GM12878 (cell line): ENCODE data around the gene NCKIPSD. TPM values are rescaled to one million over a fixed set of nuclear protein-coding genes. Genes with fewer than 3 reads are reported as not detected.

Experiments
- ATAC-seq: fragments of 200-7000 bp; cut with Tn5 transposase; 3 replicates; pipeline ENCODE4 v1.9.1; 2020; ENCODE audit warnings: mild to moderate bottlenecking, moderate library complexity
- BruUV-seq: library from RNA; stranded (reverse); fragments of 400-500 nt; replicated peaks from 2 replicates; lab custom pipeline; 2021; lab: Mats Ljungman, UMichigan
- CTCF ChIA-PET: fragments of 300-600 bp; sonication (Branson Sonifier 250); formaldehyde crosslinking; extraction: SDS; loops from one replicate; lab custom pipeline; 2021; ENCODE audit warnings: inconsistent platforms; lab: Yijun Ruan, JAX
- POLR2A ChIA-PET: fragments of 350-600 bp; formaldehyde crosslinking; extraction: SDS; loops from one replicate; lab custom pipeline; 2021; ENCODE audit warnings: inconsistent platforms; lab: Charles Lee
- RAD21 ChIA-PET: fragments of 300-600 bp; sonication (Branson Sonifier 250); formaldehyde crosslinking; loops from one replicate; lab custom pipeline; 2023; ENCODE audit warnings: antibody characterized with exemption; ENCODE audit not compliant: unreplicated experiment; lab: Charles Lee
- SMC1A ChIA-PET: fragments of 300-600 bp; sonication (Branson Sonifier 250); formaldehyde crosslinking; loops from one replicate; lab custom pipeline; 2023; ENCODE audit not compliant: unreplicated experiment, uncharacterized antibody; lab: Charles Lee
- DNase-seq: peaks from one replicate; pipeline ENCODE4 v3.0.0-alpha.2; 2011; ENCODE audit warnings: low read depth, low spot score
- FAIRE-seq: peaks from 3 replicates; lab custom pipeline; 2011; peaks lifted over from hg19 to GRCh38; lab: Jason Lieb, UNC
- H2AFZ ChIP-seq: 2 replicates; pipeline ENCODE4 v1.6.0; 2011; ENCODE audit warnings: low read depth, low read length, control low read depth; ENCODE audit not compliant: control insufficient read depth
- H3K27ac ChIP-seq: 2 replicates; pipeline ENCODE4 v1.5.1; 2011; ENCODE audit warnings: control low read depth; ENCODE audit not compliant: control insufficient read depth, insufficient read depth
- H3K27me3 ChIP-seq, 2 experiments: replicated peaks in 1 of 2; 2 replicates each; pipeline versions ENCODE4 v1.6.0 to v1.6.1; 2011; ENCODE audit warnings: low read length in 1 of 2; ENCODE audit not compliant: control insufficient read depth in 2 of 2, insufficient read depth in 2 of 2
- H3K36me3 ChIP-seq, 2 experiments: 2 replicates each; pipeline ENCODE4 v1.5.1; 2011; ENCODE audit warnings: low read length in 1 of 2; ENCODE audit not compliant: control insufficient read depth in 2 of 2, insufficient read depth in 2 of 2
- H3K4me1 ChIP-seq: 2 replicates; pipeline ENCODE4 v1.6.1; 2011; ENCODE audit warnings: mild to moderate bottlenecking, low read length, moderate library complexity, mixed read lengths; ENCODE audit not compliant: control insufficient read depth, insufficient read depth
- H3K4me2 ChIP-seq: 2 replicates; pipeline ENCODE4 v1.6.0; 2011; ENCODE audit warnings: control low read depth; ENCODE audit not compliant: control insufficient read depth, insufficient read depth
- H3K4me3 ChIP-seq: fragments of 200-600 bp; sonication (generic); 2 replicates; pipeline ENCODE4 v1.5.1; 2016
- H3K79me2 ChIP-seq: 2 replicates; pipeline ENCODE4 v1.6.0; 2011; ENCODE audit warnings: low read length; ENCODE audit not compliant: control insufficient read depth, insufficient read depth
- H3K9ac ChIP-seq: 2 replicates; pipeline ENCODE4 v1.8.0; 2011; ENCODE audit warnings: low read length, control low read depth, mixed read lengths; ENCODE audit not compliant: control insufficient read depth, insufficient read depth
- H3K9me3 ChIP-seq: replicated peaks from 3 replicates; pipeline ENCODE4 v1.5.1; 2011; ENCODE audit warnings: mild to moderate bottlenecking, low read length; ENCODE audit not compliant: control insufficient read depth, insufficient read depth
- H4K20me1 ChIP-seq: 2 replicates; pipeline ENCODE4 v1.6.0; 2011; ENCODE audit not compliant: control insufficient read depth, insufficient read depth
- BHLHE40 ChIP-seq, 2 experiments: fragments of 450-650 bp in 1 of 2; IDR thresholded peaks; 2 replicates each; pipeline ENCODE4 v1.6.1; 2011 to 2017; ENCODE audit warnings: low read depth in 2 of 2, borderline replicate concordance in 1 of 2, improper control_type of control experiment in 1 of 2, low read length in 1 of 2, mild to moderate bottlenecking in 1 of 2
- EZH2 ChIP-seq: IDR thresholded peaks from 2 replicates; pipeline ENCODE4 v1.6.1; 2012; ENCODE audit warnings: low read depth, mild to moderate bottlenecking, control low read depth, inconsistent platforms, low read length, borderline replicate concordance; ENCODE audit not compliant: control insufficient read depth
- NFXL1 ChIP-seq: fragments of 450-650 bp; IDR thresholded peaks from 2 replicates; pipeline ENCODE4 v1.6.1; 2017; ENCODE audit warnings: antibody characterized with exemption, mild to moderate bottlenecking, borderline replicate concordance
- NR2C2 ChIP-seq: IDR thresholded peaks from 2 replicates; pipeline ENCODE4 v1.6.1; 2011; ENCODE audit warnings: borderline replicate concordance, low read depth; ENCODE audit not compliant: control insufficient read depth, insufficient read length
- PKNOX1 ChIP-seq: fragments of 450-650 bp; IDR thresholded peaks from 2 replicates; pipeline ENCODE4 v1.6.1; 2016; ENCODE audit warnings: mild to moderate bottlenecking
- PRDM15 ChIP-seq: fragments of 450-650 bp; formaldehyde crosslinking; IDR thresholded peaks from 2 replicates; pipeline ENCODE4 v1.4.0; 2020; ENCODE audit warnings: mild to moderate bottlenecking, moderate library complexity
- SREBF2 ChIP-seq: IDR thresholded peaks from 2 replicates; pipeline ENCODE4 v1.6.1; 2012; ENCODE audit warnings: mild to moderate bottlenecking, low read length
- WGBS: methylation state at CpG from one replicate; pipeline ENCODE4 v1.1.6; 2016; ENCODE audit warnings: low lambda C conversion rate; ENCODE audit not compliant: insufficient replicate concordance, insufficient coverage; ENCODE audit errors: missing lambda C conversion rate; 5-methylcytosine and 5-hydroxymethylcytosine counted together
- in situ Hi-C: fragments of 300-500 bp; cut with MboI; formaldehyde crosslinking; loops from 9 replicates; pipeline ENCODE4 v1.14.3; 2018; ENCODE audit warnings: mixed read lengths
- intact Hi-C: fragments of 100-400 bp; cut with micrococcal nuclease; formaldehyde crosslinking; loops from one replicate; pipeline ENCODE4 v1.14.2; 2022; ENCODE audit not compliant: unreplicated experiment
- polyA plus RNA-seq, 11 experiments: library from polyadenylated mRNA; depleted of rRNA in 4 of 11; unstranded in 6 of 11; stranded (reverse) in 5 of 11; fragments of >200 nt; fragmentation: Nextera tagmentation in 4 of 11; fragmentation: Illumina TruSeq in 1 of 11; extraction: Ambion mirVana in 4 of 11; extraction: Trizol in 1 of 11; gene quantifications; 1 replicate in 1 of 11; 2 replicates in 10 of 11; pipeline versions ENCODE4 v1.2.1 to v1.2.3, GENCODE V29; 2011 to 2016; ENCODE audit warnings: inconsistent platforms in 2 of 11, missing spikeins in 2 of 11, low read depth in 1 of 11
- total RNA-seq, 4 experiments: library from RNA; depleted of rRNA in 3 of 4; stranded (reverse); fragments of >200 nt in 3 of 4; fragmentation: Illumina TruSeq in 1 of 4; extraction: Trizol in 1 of 4; gene quantifications; 2 replicates each; pipeline versions ENCODE4 v1.2.1 to v1.2.3, GENCODE V29; 2013 to 2021

NCKIPSD gene
- total and polyA plus RNA-seq, 10 of the 15 experiments (the other 5 are each of a cell fraction or from before 2014, with no cell fraction given) = 0.93 to 31.6 (median 15.2) TPM

GRCh38 chr3:48660800-48661400 lies 24.8 kb downstream of the NCKIPSD start (continued):
- TF ChIP-seq NR2C2 (no peak), PKNOX1 (no peak), BHLHE40 (IDR thresholded peaks at IDR 0.05; ENCODE audit: borderline replicate concordance in 1 of 2, low read depth in 2 of 2, low read length in 1 of 2) (no peak)
- TF ChIP-seq, all 136 proteins: peak for 0

- intact Hi-C loops (no loop called here), in situ Hi-C loops (no loop called here)
- Histone ChIP-seq H3K4me1 (peaks cover 3% of the 10 kb centered on the region; the same call in 1 of the 2 replicates), H3K4me3 (no peak overlapping the region), H3K27me3 (peaks cover 0 to 2% of the 10 kb centered on the region in 2 experiments; a peak in 2 of 4 replicates), H3K4me2 (peak overlapping the region; percentile 54), H3K9me3 (no peaks in the 10 kb centered on the region; the same call in 1 of the 3 replicates), H2AFZ (no peak overlapping the region), H3K36me3 (no peaks in the 10 kb centered on the region), H3K27ac (no peak overlapping the region), H3K9ac (no peak overlapping the region), H3K79me2 (no peaks in the 10 kb centered on the region), H4K20me1 (no peaks in the 10 kb centered on the region)
- BruUV-seq = no TSS peak
- ChIA-PET CTCF (interaction anchor here (0.8 to 1.5 kb wide), 2 partner anchors 21 to 109 kb away, joined by 3 to 5 read pairs; partner anchors contain the start of gene SLC26A6), SMC1A (no interaction called here), RAD21 (interaction anchor here (0.6 kb wide), 1 partner anchor 177 kb away, joined by 3 read pairs; no protein-coding TSS in a partner anchor), POLR2A (no interaction called here)
- no peak for ATAC-seq
- no peak for DNase-seq
- no peak for TF ChIP-seq PRDM15
- no peak for TF ChIP-seq SREBF2
- no peak for TF ChIP-seq EZH2
- no peak for TF ChIP-seq NFXL1
- no peak for FAIRE-seq
- WGBS = 97% methylated on average over 43 of the region's 45 CpGs
Observed at GRCh38 chr3:48656841-48657281, 28.9 kb downstream of the NCKIPSD start.
